Stimulated activated CD8-positive, alpha-beta memory T cell treated with anti-CD3 and anti-CD28 coated beads, Interleukin-15, amount 100 ng/mL, for 48 hours (primary cell): ENCODE measurements around the gene CCDC78.
A peak's percentile ranks its signal among the peaks of the same experiment; 100 is the strongest.

Source experiments
- DNase-seq, 2 donors: peaks; one replicate each; pipeline ENCODE4 v3.0.0-alpha.2; 2020; ENCODE audit warnings: low read depth in 2 of 2

Gene CCDC78

DNA sequence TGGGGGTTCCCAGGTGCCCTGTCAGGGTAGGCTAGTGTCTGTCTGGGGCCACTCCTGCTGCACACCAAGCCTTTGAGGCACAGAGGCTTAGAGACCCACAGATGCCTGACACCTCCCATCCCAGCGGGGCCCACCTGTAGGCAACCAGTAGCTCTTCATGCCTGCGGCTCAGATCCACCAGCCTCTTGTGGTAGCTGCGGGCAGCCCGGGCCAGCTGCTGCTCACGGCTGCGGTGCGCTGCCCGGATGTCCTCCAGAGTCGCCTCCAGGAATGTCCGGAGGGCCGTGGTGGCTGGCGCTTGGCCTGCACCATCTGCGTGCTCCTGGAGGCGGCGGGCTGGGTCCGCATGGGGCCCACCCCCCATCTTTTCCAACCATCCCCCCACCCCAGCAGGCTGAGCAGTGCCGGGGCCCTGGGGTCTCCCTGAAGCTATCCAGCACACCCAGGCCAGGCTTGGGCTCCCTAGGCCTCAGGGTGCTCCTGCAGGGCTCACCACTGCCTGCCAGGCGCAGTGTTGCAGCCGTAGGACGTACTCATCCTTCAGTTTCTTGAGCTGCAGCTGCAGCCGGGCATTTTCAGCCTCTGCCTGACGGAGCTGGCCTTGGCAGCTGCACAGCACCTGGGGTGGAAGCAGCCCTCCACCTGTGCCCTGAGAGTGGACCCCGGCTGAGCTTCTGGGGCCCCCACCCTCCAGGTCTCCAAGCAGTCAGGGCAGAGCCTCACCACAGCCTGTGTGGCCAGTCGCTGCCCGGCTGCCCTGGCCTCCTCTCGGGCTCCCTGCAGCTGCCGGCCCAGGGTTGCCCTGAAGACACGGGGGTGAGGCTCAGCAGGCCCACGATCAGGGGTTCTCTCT is 1.8 kb downstream of the CCDC78 start:
- DNase-seq: no peak

DNA sequence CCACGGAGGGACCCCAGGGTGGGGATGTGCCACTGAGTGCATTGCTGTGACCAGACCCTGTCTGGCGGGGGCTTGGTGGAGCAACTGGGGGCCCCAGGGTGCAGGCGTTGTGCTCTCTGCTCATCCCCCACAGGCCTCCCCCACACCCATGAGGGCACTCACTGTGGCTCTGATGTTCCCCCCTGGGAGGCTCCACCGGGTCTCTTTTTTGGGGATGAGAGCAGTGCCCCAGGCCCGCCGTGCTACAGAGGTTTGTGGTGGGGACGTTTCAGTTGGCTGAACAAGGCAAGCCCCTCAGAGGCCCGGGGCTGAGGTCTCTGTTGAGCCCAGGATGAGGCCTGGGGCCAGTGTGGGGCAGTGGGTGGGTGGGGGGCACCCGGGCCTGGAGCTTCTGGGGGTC is 2.5 kb downstream of the CCDC78 start:
- no peak for DNase-seq

DNA sequence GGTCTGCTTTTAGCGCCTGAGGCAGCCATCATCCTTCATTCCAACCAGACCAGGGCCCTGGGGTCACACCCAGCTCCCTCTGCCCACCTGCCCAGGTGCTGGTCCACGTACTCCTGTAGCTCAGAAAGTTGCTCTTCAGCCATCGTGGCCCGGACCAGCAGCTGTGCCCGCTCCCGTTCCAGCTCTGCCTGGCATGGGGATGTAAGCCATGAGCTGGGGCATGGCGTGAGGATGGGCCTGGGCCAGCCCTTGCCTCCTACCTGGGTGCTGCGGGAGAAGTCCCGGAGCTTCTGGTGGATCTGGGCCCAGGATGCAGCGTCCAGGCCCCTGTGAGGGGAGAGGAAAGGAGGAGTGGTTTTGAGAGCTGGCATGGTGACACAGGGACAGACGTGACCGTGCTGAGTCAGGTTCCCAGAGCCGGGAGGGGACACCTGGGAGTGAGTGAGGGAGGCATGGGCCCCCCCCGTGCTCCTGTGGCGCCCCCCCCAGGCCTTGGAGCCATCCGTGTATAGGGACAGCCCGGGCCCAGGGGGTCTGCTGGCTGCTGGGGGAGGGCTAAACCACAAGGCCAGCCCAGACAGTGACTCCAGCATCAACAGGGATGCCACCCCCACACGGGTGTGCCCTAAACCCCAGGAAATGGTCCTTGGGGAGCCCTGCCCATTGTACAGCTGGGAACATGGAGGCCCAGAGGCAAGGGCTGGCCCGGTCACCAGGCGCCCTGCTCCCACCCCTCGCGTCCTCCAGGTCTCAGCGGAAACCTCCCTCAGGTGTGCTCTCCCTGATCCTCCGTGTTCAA is 3.2 kb downstream of the CCDC78 start:
- no peak for DNase-seq

DNA sequence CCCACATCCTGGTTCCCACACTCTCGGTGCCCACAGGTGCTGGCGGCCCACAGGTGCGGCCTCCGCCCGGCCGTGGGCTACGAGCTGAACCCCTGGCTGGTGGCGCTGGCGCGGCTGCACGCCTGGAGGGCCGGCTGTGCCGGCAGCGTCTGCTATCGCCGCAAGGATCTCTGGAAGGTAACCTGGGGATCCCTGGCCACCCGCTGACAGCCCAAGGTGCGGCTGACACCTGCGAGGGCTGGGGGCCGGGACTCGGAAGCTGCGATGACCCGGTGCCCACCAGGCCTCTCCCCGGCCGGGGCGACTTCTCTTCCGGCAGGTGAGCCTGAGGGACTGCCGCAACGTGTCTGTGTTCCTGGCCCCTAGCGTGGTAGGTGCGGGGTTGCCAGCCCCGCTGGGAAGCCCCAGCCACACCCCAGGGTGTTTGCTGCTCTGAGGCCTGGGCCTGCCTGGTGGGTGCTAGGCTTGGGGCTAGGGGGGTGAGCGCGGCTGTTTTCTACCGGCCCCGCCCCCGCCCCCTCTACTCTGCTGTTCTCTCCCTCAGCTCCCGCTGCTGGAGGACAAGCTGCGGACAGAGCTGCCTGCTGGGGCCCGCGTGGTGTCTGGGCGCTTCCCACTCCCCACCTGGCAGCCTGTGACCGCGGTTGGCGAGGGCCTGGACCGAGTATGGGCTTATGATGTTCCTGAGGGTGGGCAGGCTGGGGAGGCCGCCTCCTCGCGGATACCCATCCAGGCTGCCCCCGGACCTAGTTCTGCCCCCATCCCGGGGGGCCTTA is 4.3 kb downstream of the CCDC78 start:
- DNase-seq: no peak

DNA sequence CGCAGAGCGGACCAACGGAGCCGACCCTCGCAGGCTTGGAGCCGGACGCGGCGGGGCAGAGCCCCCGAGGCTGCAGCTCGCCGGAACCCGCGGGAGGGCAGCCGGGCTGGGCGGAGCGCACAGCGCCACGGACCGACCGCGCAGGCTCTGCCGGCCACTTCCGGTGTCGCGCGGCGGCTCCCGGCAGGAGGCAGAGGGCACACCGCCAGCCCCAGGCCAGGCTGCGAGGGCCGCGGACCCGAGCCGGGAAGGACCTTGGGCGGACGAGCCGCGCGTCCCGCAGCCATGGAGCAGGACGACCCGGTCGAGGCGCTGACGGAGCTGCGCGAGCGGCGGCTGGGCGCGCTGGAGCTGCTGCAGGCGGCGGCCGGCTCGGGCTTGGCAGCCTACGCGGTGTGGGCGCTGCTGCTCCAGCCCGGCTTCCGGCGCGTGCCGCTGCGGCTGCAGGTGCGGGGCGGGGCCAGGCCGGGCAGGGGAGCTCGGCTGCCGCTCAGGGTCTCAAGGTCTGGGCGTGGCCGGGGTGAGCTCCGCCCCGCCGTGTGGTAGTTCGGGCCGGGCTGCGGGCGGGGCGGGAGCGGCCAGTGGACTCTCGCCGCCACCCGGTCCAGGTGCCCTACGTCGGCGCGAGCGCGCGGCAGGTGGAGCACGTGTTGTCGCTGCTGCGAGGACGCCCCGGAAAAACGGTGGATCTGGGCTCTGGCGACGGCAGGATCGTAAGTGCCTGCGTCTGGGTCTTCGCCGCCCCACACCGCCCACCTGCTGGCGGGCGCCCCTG is 5.1 kb downstream of the CCDC78 start, which contains the start of gene ANTKMT:
TSS of gene ANTKMT (plus strand) at position 157 of the 775 bp plus-strand sequence. CDS start at position 286, 129 bp downstream.
- peak; percentile 79 to 82 for DNase-seq

DNA sequence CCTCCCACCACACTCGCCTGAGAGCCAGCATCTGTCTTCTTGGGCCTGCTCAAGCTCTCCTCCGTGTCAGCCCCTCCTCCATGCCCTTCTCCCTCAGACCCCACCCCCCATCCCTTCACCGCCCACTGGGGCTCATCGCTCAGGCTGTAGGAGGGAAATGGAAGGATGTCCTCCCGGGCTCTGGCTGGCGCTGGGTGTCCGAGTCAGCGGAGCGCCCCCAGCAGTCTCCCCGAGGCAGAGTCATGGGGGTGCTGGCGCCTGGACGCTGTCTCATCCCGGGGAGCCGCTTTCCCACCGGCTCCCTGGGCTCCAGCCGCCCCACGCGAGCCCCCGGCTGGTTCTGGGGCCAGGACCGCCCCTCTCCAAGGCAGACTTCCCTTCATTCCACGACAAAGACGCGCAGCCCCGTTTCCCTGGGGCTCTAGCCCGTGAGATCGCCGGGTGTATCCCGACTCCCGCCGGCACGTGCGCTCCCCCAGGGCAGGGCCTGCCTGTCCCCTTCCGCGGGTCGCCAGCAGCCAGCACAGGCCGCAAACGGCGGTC is 5.7 kb downstream of the CCDC78 start:
- peak in 1 of 2 donors; percentile 41 for DNase-seq

DNA sequence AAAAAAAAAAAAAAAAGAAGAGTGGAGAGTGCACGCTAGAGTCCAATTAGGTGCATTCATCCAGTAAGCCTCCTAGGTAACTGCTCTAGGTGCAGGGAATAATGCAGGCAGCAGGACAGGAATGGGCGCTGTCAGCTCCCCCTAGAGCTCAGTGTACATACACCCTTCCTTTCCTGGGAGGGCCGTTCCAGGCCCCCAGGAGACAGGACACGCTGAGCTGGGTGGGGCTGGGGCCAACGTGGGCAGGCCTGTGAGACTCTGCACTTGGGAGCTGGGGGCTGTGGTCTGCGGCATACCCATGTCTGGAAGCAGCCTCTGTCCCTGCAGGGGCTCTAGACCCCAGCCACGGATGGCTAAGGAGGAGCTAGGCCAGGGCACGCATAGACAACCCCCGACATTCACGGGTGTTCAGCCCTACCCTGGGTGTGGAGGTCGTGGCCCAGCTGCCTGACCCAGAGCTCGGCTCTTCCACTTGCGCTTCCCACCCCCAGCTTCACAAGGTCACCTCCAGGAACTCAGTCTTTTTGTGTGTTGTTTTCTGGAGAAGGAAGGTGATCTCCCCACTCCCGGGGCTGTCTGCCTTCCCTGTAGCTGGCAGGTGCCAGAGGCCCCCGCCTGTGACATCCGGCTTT is 6.3 kb downstream of the CCDC78 start:
- no peak for DNase-seq

DNA sequence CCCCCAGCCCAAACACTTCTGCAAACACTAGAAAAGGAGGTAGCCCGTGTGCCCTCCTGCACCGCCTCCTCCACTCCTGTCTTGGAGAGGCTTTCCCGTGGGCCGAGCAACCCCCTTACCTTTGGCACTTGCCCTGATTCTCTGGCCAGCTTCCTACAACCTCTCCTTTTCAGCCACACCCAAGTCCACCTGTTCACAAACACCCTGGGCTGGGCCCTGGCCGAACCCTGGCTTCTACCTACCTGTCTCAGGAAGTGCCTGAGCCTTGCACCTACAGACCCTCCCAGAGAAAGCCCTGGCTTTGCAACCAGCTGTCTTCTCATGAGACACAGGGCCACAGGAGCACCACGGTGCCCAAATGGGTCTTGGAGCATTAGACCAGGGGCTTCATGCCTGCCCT is 7.3 kb downstream of the CCDC78 start:
- no peak for DNase-seq

DNA sequence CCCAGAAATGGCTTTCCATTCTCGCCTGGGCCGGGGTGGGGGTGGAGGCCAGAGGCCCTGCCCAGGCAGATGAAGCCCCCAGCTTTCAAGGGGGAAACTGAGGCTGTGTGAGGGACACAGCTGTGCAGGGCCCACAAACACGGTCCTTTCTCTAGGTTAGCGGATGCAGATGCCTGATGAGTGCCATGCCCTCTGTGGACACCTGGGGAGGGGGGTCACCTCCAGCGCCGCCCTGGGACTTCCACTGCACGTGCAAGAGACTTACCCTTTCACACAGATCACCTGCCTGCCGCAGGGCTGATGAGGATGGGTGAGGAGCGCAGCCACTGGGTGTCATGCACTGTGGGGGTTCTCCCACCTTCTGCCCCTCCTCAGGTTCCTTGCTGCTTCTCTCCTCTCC is 7.9 kb downstream of the CCDC78 start:
- DNase-seq: no peak

DNA sequence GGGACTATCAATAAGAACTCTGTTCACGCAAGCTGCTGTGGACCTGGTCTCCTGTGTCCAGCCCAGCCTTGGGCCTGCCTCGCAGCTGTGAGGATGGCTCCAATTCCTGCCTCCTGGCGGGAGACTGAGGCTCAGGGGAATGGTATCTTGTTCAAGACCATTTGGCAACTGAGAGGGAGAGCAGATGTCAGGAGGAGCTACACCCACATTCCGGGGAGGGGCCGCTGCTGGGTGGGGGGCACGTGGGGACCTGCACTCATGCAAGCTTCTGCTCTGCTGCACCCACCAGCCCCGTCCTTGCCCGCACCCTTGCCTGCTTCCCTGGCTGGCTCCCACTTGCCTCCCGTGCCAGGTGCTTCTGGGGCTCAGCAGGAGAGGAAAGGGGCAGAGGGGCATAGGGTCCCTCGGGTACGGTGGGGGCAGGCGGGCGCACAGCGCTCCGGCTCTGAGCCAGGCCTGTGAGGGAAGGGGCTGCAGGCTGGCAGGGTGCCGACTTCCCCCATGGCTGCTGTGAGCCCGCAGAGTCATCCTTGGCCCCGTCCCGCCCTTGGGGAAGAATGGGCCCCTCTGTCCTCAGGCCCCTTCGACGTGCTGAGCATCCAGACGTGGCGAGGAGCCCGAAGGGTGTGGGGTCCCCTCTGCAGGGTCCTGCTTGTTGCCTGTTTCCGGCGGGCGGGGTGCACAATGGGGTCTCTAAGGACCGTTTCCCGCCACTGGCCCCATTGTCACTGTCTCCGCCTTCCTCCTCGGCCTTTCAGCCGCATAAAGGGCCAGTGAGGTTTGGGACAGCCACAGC is 8.6 kb downstream of the CCDC78 start:
- no peak for DNase-seq

DNA sequence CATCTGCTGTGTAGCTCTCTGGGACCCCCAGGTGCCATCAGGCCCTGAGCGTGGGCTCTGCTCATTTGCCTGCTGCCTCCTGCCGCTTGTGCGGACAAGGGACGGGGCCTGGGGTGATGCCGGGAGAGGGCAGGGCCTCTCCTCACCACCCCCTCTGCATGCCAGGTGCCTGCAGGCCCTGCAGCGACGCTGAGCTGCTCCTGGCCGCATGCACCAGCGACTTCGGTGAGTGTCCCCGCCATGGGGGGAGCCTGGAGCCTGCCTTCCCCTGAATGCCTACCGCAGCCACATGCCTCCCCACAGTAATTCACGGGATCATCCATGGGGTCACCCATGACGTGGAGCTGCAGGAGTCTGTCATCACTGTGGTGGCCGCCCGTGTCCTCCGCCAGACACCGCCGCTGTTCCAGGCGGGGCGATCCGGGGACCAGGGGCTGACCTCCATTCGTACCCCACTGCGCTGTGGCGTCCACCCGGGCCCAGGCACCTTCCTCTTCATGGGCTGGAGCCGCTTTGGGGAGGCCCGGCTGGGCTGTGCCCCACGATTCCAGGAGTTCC is 9.4 kb downstream of the CCDC78 start:
- no peak for DNase-seq

DNA sequence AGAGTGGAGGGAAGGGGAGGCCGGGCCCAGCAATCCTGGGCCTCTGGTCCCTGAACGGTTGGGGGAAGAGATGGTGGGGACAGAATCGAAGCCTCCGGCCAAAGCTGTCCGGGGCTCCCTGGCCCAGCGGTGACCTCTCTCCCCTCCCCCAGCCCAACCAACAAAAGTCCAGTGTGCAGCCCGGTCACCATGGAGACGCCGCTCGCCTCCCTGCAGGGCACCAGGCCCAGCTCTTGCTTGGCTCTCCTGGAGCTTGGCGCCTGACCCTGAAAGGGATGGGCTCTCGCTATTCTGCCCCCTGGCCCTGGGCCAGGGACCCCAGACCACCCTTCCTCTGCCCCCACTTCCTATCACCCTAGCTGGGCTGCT is 10.1 kb downstream of the CCDC78 start:
- DNase-seq: no peak

DNA sequence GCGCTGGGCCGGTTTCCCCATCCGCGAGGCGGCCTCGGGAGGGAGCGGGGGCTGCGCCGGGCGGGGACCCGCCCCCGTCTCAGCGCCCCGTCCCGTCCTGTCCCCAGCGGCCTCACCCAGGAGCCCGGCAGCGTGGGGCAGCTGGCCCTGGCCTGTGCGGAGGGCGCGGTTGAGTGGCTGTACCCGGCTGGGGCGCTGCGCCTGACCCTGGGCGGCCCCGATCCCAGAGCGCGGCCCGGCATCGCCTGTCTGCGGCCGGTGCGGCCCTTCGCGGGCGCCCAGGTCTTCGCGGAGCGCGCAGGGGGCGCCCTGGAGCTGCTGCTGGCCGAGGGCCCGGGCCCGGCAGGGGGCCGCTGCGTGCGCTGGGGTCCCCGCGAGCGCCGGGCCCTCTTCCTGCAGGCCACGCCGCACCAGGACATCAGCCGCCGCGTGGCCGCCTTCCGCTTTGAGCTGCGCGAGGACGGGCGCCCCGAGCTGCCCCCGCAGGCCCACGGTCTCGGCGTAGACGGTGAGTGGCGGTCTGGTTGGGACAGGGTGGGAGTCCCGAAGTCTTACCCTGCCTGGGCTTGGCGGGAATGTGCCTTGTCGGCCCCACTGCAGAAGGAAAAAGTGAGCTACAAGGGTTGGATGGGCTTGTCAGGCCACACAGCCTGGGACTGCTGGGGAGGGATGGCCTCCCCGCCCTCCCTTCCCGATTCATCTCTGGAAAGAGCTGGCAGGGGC is 10.6 kb downstream of the CCDC78 start:
- no peak for DNase-seq

DNA sequence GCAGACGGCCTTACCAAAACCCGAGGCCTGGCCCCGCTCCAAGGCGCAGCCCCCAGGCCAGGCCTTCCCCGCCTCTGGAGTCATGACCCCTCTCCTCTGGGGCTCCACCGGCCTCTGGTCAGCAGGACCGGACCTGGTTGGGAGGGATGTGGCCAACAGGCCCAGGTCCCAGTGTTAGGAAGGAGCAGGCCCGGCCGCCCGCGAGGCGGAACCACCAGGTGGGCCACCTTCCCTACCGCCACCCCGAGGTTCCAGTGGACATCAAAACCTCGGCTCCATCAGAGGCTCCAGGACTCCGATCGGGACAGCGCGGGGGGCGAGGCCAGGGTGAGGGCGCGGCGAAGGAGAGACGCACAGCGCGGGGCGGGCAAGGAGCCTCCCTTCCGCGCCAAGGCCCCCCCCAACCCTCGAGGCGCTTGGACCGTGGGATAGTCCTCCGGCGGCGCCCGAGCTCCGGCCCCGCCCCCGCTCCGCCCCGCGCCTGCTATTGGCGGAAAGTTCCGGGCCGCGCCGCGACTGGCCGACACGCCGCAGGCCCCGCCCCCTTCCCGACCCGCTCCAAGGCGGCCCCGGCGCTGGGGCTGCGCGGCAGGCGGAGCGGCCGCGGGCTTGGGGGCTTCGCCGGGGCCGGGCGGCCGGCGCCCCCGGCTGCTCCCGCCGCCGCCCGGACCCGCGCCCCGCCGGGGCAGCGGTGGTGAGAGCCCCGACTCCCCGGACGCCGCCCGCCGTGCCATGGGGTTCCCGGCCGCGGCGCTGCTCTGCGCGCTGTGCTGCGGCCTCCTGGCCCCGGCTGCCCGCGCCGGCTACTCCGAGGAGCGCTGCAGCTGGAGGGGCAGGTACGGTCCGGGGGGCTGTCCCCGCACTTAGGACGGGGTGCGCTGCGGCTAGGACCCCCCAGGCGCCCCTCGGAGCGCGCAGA is 11.4 kb downstream of the CCDC78 start, which contains the start of gene METRN:
TSS of gene METRN (plus strand) at position 561 of the 919 bp plus-strand sequence. CDS start at position 733, 172 bp downstream.
- DNase-seq: peak; percentile 86 to 93

DNA sequence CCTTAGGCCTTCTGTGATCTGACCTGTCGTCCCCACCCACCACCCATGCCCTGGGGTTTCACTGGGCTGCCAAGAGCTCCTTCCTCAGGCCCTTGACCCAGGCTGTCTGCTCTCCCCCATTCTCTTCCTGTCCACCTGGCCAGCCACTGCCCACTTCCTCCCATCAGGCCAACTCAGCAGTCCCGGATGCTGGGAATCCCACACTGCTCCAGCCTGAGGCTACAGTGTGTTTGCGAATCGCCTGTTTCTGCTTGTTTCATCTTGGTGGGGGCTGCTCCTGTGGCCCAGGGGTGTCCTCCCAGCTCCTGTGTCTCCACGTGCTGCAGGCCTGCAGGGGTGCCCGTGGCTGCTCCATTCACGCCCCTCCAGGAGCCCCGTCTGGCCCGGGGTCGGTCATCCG is 12.2 kb downstream of the CCDC78 start:
- DNase-seq: no peak

DNA sequence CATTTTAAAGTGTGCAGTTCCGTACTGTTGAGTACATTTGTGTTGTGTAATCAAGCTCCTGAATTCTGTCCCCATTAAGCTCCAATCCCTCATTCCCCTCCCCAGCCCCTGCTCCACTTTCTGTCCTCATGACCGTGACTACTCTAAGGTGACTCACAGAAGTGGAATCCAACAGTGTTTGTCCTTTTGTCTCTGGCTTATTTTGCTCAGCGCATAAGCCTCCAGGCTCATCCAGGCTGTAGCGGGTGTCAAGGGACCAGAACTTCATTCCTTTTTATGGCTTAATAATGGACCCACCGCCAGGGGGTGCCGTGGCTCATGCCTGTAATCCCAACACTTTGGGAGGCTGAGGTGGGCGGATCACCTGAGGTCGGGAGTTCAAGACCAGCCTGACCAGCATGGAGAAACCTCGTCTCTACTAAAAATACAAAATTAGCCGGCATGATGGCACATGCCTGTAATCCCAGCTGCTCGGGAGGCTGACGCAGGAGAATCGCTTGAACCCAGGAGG is 13.4 kb downstream of the CCDC78 start:
- DNase-seq: peak in 1 of 2 donors; percentile 57
